Gastrocnemius medialis (tissue), 4 donors: ENCODE measurements around the gene DDA1.

Experiments used
- POLR2A ChIP-seq, 2 donors: fragments of 450-650 bp; IDR thresholded peaks; one replicate each; pipeline ENCODE4 v1.6.1; 2017; ENCODE audit warnings: antibody characterized with exemption in 2 of 2, mild to moderate bottlenecking in 2 of 2, moderate library complexity in 2 of 2
- TF ChIP-seq, protein P1 (sequence below), 5 experiments: fragments of 450-650 bp in 3 of 5; fragments of 200-600 bp in 2 of 5; sonication (generic) in 2 of 5; IDR thresholded peaks in 4 of 5; conservative IDR thresholded peaks in 1 of 5; 1 replicate in 4 of 5; 2 replicates in 1 of 5; pipeline ENCODE4 v1.5.1; 2016 to 2019; ENCODE audit warnings: antibody characterized with exemption in 5 of 5, mild to moderate bottlenecking in 3 of 5, moderate library complexity in 3 of 5

DNA sequence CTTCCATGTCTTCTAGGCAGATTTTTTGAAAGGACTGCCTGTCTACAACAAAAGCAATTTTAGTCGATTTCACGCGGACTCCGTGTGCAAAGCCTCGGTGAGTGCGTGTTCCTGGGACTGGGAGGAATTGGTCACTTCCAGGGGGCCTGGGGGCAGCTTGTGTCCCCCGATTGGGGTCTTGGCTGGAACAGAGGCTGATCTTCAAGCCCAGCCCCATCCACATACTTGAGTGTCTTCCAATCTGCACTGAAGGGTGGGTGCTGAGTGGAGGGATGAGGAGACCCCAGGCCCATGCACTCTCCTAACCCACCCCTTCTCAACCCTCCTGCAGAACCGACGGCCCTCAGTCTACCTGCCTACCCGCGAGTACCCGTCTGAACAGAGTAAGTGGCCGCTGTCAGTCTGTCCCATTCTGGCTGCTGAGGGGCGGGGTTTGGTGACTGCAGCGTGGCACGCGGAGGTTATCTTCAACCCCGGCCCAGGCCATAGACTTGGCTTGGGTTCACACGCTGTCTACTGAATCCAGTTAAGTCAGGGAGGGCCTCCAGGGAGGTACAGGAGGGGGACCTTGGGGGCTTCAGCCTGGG lies 4.7 kb downstream of the DDA1 start:
- TF ChIP-seq, protein P1, sequence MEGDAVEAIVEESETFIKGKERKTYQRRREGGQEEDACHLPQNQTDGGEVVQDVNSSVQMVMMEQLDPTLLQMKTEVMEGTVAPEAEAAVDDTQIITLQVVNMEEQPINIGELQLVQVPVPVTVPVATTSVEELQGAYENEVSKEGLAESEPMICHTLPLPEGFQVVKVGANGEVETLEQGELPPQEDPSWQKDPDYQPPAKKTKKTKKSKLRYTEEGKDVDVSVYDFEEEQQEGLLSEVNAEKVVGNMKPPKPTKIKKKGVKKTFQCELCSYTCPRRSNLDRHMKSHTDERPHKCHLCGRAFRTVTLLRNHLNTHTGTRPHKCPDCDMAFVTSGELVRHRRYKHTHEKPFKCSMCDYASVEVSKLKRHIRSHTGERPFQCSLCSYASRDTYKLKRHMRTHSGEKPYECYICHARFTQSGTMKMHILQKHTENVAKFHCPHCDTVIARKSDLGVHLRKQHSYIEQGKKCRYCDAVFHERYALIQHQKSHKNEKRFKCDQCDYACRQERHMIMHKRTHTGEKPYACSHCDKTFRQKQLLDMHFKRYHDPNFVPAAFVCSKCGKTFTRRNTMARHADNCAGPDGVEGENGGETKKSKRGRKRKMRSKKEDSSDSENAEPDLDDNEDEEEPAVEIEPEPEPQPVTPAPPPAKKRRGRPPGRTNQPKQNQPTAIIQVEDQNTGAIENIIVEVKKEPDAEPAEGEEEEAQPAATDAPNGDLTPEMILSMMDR (IDR thresholded peaks at IDR 0.05 in 4 of 5, conservative IDR thresholded peaks at IDR 0.05 in 1 of 5): no peak
- TF ChIP-seq POLR2A (IDR thresholded peaks at IDR 0.05): no peak
